WI38 (cell line): ENCODE results near the gene LAMC3.

Source experiments
- H3K4me3 ChIP-seq: 2 replicates; pipeline ENCODE4 v1.5.1; 2011; ENCODE audit warnings: low read depth, mild to moderate bottlenecking, control low read depth, low read length
- CTCF ChIP-seq: IDR thresholded peaks from 2 replicates; pipeline ENCODE4 v1.5.1; 2012; ENCODE audit warnings: low read depth, mild to moderate bottlenecking, control low read depth, low read length

Gene LAMC3

GRCh38 chr9:131020388-131020787 lies 11.4 kb downstream of the LAMC3 start:
- TF ChIP-seq CTCF, result no peak
- no peak overlapping the region for H3K4me3 ChIP-seq

- TF ChIP-seq CTCF, result no peak
- H3K4me3 ChIP-seq, result no peak overlapping the region
These were observed 11.9 kb downstream of the LAMC3 start for GRCh38 chr9:131020862-131021261.

GRCh38 chr9:131021785-131022184 lies 12.8 kb downstream of the LAMC3 start:
- TF ChIP-seq CTCF, result no peak
- H3K4me3 ChIP-seq, result no peak overlapping the region

GRCh38 chr9:131024978-131025868 lies 16.2 kb downstream of the LAMC3 start:
- no peak overlapping the region for H3K4me3 ChIP-seq
- no peak for TF ChIP-seq CTCF

GRCh38 chr9:131025953-131026858 lies 17.2 kb downstream of the LAMC3 start:
- H3K4me3 ChIP-seq, result no peak overlapping the region
- TF ChIP-seq CTCF, result no peak

GRCh38 chr9:131027048-131027871 lies 18.3 kb downstream of the LAMC3 start:
- no peak for TF ChIP-seq CTCF
- no peak overlapping the region for H3K4me3 ChIP-seq
